WTC11 (cell line): ENCODE data around the gene IGF2BP3. TPM values are rescaled to one million over a fixed set of nuclear protein-coding genes. Genes with fewer than 3 reads are reported as not detected.
A peak's percentile ranks its signal among the peaks of the same experiment; 100 is the strongest.

Experiments
- CBFB ChIP-seq: sonication (generic); formaldehyde crosslinking; IDR thresholded peaks from 2 replicates; pipeline ENCODE4 v1.8.1; 2022; ENCODE audit warnings: mild to moderate bottlenecking, low read depth, missing genetic modification reagents
- EMX1 ChIP-seq: fragments of 250-450 bp; sonication (Bioruptor Pico); IDR thresholded peaks from 2 replicates; pipeline ENCODE4 v1.8.0; 2021; ENCODE audit warnings: mild to moderate bottlenecking
- ETV6 ChIP-seq: sonication (generic); formaldehyde crosslinking; IDR thresholded peaks from 2 replicates; pipeline ENCODE4 v1.8.1; 2022; ENCODE audit warnings: mild to moderate bottlenecking, missing genetic modification reagents
- HMGA2 ChIP-seq: fragments of 250-450 bp; sonication (Bioruptor Pico); IDR thresholded peaks from 2 replicates; pipeline ENCODE4 v1.4.0; 2021; ENCODE audit warnings: mild to moderate bottlenecking, moderate library complexity
- IRF2 ChIP-seq: sonication (generic); formaldehyde crosslinking; IDR thresholded peaks from 2 replicates; pipeline ENCODE4 v1.8.0; 2022; ENCODE audit warnings: low read depth, missing genetic modification reagents, borderline replicate concordance
- JUN ChIP-seq: sonication (generic); formaldehyde crosslinking; IDR thresholded peaks from 2 replicates; pipeline ENCODE4 v1.8.0; 2023; ENCODE audit warnings: mild to moderate bottlenecking, missing genetic modification reagents
- MYBL2 ChIP-seq: sonication (generic); formaldehyde crosslinking; IDR thresholded peaks from 2 replicates; pipeline ENCODE4 v1.8.1; 2023; ENCODE audit warnings: mild to moderate bottlenecking, moderate library complexity, missing genetic modification reagents
- NR1H2 ChIP-seq: sonication (generic); formaldehyde crosslinking; IDR thresholded peaks from 2 replicates; pipeline ENCODE4 v1.9.0; 2021; ENCODE audit warnings: mild to moderate bottlenecking, moderate library complexity, missing genetic modification reagents
- RELA ChIP-seq: sonication (generic); formaldehyde crosslinking; IDR thresholded peaks from 2 replicates; pipeline ENCODE4 v1.8.1; 2022; ENCODE audit warnings: missing genetic modification reagents, mild to moderate bottlenecking, borderline replicate concordance
- SMAD4 ChIP-seq: sonication (generic); formaldehyde crosslinking; IDR thresholded peaks from 2 replicates; pipeline ENCODE4 v1.8.0; 2022; ENCODE audit warnings: mild to moderate bottlenecking, missing genetic modification reagents
- TEAD4 ChIP-seq: sonication (generic); formaldehyde crosslinking; IDR thresholded peaks from 2 replicates; pipeline ENCODE4 v1.8.0; 2022; ENCODE audit warnings: mild to moderate bottlenecking, missing genetic modification reagents
- ZNF317 ChIP-seq: sonication (generic); formaldehyde crosslinking; IDR thresholded peaks from 2 replicates; pipeline ENCODE4 v1.8.1; 2023; ENCODE audit warnings: low read depth, mild to moderate bottlenecking, moderate library complexity, missing genetic modification reagents, borderline replicate concordance
- ZNF416 ChIP-seq: fragments of 250-450 bp; sonication (Bioruptor Pico); IDR thresholded peaks from 2 replicates; pipeline ENCODE4 v1.9.0; 2021; ENCODE audit warnings: mild to moderate bottlenecking, inconsistent platforms
- ZNF671 ChIP-seq: fragments of 250-450 bp; sonication (Bioruptor Pico); IDR thresholded peaks from 2 replicates; pipeline ENCODE4 v1.8.0; 2021; ENCODE audit warnings: mild to moderate bottlenecking
- total RNA-seq: library from RNA; stranded (reverse); gene quantifications from 3 replicates; pipeline ENCODE4 v1.2.3, GENCODE V29; 2021
- TF ChIP-seq, protein P1 (sequence below): fragments of 250-450 bp; sonication (Bioruptor Pico); IDR thresholded peaks from 2 replicates; pipeline ENCODE4 v1.9.0; 2021; ENCODE audit warnings: moderate library complexity, mild to moderate bottlenecking, inconsistent platforms, borderline replicate concordance
- TF ChIP-seq, protein P2 (sequence below): fragments of 250-450 bp; sonication (Bioruptor Pico); IDR thresholded peaks from 2 replicates; pipeline ENCODE4 v1.9.0; 2021; ENCODE audit warnings: mild to moderate bottlenecking
- TF ChIP-seq, protein P3 (sequence below): fragments of 250-450 bp; sonication (Bioruptor Pico); IDR thresholded peaks from 2 replicates; pipeline ENCODE4 v1.9.0; 2021; ENCODE audit warnings: mild to moderate bottlenecking
- TF ChIP-seq, protein P4 (sequence below): sonication (generic); formaldehyde crosslinking; IDR thresholded peaks from 2 replicates; pipeline ENCODE4 v1.8.1; 2022; ENCODE audit warnings: missing genetic modification reagents, borderline replicate concordance
- TF ChIP-seq, protein P5 (sequence below): sonication (generic); formaldehyde crosslinking; IDR thresholded peaks from 2 replicates; pipeline ENCODE4 v1.8.1; 2023; ENCODE audit warnings: mild to moderate bottlenecking, missing genetic modification reagents, moderate library complexity
- TF ChIP-seq, protein P6 (sequence below): sonication (generic); formaldehyde crosslinking; IDR thresholded peaks from 2 replicates; pipeline ENCODE4 v1.8.1; 2022; ENCODE audit warnings: low read depth, missing genetic modification reagents, borderline replicate concordance
- TF ChIP-seq, protein P7 (sequence below): sonication (generic); formaldehyde crosslinking; conservative IDR thresholded peaks from 2 replicates; pipeline ENCODE4 v1.8.1; 2022; ENCODE audit warnings: mild to moderate bottlenecking, missing genetic modification reagents
- TF ChIP-seq, protein P8 (sequence below): sonication (generic); formaldehyde crosslinking; IDR thresholded peaks from 2 replicates; pipeline ENCODE4 v1.8.1; 2023; ENCODE audit warnings: mild to moderate bottlenecking, missing genetic modification reagents
- TF ChIP-seq, protein P9 (sequence below): sonication (generic); formaldehyde crosslinking; IDR thresholded peaks from 2 replicates; pipeline ENCODE4 v1.8.0; 2023; ENCODE audit warnings: mild to moderate bottlenecking, missing genetic modification reagents
- TF ChIP-seq, protein P10 (sequence below): fragments of 250-450 bp; sonication (Bioruptor Pico); IDR thresholded peaks from 2 replicates; pipeline ENCODE4 v2.1.2; 2022; ENCODE audit warnings: mild to moderate bottlenecking, moderate library complexity

IGF2BP3 gene
- total RNA-seq, 1 experiment from 2014 or later = 129 TPM

DNA sequence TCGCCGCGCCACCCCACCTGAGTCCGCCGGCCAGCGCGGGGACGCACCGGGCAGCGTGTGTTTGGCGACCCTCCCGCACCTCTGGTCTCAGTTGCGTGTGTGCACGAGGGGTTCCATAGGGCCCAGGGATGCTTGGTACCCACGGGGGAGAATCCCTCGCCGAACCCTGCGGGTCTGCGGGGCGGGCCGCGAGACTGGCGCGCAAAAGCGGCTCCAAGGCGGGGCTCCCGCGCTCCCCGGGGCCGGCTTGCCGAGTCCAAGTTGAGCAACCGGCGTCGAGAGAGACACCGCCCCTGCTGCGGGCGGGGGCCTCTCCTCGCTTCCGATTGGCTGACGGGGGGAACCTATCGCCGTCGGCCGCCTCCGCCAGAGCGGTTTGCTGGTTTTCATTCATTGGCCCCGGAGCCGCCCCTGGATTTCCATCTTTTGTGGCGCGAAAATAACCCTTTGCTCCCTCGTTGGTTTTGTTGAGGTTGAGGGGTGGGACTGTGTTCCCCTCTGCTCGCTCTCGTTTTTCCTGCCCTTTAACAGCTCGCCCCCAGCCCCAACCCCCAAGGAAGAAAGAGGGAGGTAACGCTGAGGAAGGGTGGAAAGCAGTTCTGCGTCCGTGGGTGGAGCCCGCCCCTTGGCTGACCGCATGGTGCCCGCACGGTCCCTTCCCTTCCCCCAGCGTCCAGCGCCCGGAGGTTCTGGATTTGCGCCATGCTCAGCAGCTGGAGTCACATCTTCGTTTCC is 4.0 kb upstream of the IGF2BP3 start (continued):
- TF ChIP-seq, protein P1, sequence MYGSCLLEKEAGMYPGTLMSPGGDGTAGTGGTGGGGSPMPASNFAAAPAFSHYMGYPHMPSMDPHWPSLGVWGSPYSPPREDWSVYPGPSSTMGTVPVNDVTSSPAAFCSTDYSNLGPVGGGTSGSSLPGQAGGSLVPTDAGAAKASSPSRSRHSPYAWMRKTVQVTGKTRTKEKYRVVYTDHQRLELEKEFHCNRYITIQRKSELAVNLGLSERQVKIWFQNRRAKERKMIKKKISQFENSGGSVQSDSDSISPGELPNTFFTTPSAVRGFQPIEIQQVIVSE (CRISPR knock-in tag) = no peak
- TF ChIP-seq, protein P2, sequence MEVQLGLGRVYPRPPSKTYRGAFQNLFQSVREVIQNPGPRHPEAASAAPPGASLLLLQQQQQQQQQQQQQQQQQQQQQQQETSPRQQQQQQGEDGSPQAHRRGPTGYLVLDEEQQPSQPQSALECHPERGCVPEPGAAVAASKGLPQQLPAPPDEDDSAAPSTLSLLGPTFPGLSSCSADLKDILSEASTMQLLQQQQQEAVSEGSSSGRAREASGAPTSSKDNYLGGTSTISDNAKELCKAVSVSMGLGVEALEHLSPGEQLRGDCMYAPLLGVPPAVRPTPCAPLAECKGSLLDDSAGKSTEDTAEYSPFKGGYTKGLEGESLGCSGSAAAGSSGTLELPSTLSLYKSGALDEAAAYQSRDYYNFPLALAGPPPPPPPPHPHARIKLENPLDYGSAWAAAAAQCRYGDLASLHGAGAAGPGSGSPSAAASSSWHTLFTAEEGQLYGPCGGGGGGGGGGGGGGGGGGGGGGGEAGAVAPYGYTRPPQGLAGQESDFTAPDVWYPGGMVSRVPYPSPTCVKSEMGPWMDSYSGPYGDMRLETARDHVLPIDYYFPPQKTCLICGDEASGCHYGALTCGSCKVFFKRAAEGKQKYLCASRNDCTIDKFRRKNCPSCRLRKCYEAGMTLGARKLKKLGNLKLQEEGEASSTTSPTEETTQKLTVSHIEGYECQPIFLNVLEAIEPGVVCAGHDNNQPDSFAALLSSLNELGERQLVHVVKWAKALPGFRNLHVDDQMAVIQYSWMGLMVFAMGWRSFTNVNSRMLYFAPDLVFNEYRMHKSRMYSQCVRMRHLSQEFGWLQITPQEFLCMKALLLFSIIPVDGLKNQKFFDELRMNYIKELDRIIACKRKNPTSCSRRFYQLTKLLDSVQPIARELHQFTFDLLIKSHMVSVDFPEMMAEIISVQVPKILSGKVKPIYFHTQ = peak; percentile 32; the same call in 1 of the 2 replicates
- TF ChIP-seq, protein P3, sequence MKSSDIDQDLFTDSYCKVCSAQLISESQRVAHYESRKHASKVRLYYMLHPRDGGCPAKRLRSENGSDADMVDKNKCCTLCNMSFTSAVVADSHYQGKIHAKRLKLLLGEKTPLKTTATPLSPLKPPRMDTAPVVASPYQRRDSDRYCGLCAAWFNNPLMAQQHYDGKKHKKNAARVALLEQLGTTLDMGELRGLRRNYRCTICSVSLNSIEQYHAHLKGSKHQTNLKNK (CRISPR knock-in tag) = no peak
- no peak for TF ChIP-seq ZNF671 (CRISPR knock-in tag)
- TF ChIP-seq ETV6 = 0 out of 2 replicates have a peak, but pooled peaks have one; percentile 40
- TF ChIP-seq, protein P4, sequence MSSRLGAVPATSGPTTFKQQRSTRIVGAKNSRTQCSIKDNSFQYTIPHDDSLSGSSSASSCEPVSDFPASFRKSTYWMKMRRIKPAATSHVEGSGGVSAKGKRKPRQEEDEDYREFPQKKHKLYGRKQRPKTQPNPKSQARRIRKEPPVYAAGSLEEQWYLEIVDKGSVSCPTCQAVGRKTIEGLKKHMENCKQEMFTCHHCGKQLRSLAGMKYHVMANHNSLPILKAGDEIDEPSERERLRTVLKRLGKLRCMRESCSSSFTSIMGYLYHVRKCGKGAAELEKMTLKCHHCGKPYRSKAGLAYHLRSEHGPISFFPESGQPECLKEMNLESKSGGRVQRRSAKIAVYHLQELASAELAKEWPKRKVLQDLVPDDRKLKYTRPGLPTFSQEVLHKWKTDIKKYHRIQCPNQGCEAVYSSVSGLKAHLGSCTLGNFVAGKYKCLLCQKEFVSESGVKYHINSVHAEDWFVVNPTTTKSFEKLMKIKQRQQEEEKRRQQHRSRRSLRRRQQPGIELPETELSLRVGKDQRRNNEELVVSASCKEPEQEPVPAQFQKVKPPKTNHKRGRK (CRISPR knock-in tag) = no peak
- TF ChIP-seq, protein P5, sequence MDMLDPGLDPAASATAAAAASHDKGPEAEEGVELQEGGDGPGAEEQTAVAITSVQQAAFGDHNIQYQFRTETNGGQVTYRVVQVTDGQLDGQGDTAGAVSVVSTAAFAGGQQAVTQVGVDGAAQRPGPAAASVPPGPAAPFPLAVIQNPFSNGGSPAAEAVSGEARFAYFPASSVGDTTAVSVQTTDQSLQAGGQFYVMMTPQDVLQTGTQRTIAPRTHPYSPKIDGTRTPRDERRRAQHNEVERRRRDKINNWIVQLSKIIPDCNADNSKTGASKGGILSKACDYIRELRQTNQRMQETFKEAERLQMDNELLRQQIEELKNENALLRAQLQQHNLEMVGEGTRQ (CRISPR knock-in tag) = no peak; the same call in 1 of the 2 replicates
- TF ChIP-seq EMX1 (CRISPR knock-in tag) = no peak
- TF ChIP-seq SMAD4 (CRISPR knock-in tag) = 0 out of 2 replicates have a peak, but pooled peaks have one; percentile 80
- TF ChIP-seq CBFB (CRISPR knock-in tag) = 0 out of 2 replicates have a peak, but pooled peaks have one; percentile 3
- TF ChIP-seq, protein P6, sequence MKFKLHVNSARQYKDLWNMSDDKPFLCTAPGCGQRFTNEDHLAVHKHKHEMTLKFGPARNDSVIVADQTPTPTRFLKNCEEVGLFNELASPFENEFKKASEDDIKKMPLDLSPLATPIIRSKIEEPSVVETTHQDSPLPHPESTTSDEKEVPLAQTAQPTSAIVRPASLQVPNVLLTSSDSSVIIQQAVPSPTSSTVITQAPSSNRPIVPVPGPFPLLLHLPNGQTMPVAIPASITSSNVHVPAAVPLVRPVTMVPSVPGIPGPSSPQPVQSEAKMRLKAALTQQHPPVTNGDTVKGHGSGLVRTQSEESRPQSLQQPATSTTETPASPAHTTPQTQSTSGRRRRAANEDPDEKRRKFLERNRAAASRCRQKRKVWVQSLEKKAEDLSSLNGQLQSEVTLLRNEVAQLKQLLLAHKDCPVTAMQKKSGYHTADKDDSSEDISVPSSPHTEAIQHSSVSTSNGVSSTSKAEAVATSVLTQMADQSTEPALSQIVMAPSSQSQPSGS = no peak
- TF ChIP-seq ZNF317 (CRISPR knock-in tag) = 0 out of 2 replicates have a peak, but pooled peaks have one; percentile 33
- peak; percentile 82; the same call in 1 of the 2 replicates for TF ChIP-seq RELA (CRISPR knock-in tag)
- peak; percentile 88; the same call in 1 of the 2 replicates for TF ChIP-seq TEAD4 (CRISPR knock-in tag)
- TF ChIP-seq, protein P7, sequence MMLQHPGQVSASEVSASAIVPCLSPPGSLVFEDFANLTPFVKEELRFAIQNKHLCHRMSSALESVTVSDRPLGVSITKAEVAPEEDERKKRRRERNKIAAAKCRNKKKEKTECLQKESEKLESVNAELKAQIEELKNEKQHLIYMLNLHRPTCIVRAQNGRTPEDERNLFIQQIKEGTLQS (CRISPR knock-in tag) = no peak
- TF ChIP-seq, protein P8, sequence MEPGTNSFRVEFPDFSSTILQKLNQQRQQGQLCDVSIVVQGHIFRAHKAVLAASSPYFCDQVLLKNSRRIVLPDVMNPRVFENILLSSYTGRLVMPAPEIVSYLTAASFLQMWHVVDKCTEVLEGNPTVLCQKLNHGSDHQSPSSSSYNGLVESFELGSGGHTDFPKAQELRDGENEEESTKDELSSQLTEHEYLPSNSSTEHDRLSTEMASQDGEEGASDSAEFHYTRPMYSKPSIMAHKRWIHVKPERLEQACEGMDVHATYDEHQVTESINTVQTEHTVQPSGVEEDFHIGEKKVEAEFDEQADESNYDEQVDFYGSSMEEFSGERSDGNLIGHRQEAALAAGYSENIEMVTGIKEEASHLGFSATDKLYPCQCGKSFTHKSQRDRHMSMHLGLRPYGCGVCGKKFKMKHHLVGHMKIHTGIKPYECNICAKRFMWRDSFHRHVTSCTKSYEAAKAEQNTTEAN (CRISPR knock-in tag) = 0 out of 2 replicates have a peak, but pooled peaks have one; percentile 18
- TF ChIP-seq, protein P9, sequence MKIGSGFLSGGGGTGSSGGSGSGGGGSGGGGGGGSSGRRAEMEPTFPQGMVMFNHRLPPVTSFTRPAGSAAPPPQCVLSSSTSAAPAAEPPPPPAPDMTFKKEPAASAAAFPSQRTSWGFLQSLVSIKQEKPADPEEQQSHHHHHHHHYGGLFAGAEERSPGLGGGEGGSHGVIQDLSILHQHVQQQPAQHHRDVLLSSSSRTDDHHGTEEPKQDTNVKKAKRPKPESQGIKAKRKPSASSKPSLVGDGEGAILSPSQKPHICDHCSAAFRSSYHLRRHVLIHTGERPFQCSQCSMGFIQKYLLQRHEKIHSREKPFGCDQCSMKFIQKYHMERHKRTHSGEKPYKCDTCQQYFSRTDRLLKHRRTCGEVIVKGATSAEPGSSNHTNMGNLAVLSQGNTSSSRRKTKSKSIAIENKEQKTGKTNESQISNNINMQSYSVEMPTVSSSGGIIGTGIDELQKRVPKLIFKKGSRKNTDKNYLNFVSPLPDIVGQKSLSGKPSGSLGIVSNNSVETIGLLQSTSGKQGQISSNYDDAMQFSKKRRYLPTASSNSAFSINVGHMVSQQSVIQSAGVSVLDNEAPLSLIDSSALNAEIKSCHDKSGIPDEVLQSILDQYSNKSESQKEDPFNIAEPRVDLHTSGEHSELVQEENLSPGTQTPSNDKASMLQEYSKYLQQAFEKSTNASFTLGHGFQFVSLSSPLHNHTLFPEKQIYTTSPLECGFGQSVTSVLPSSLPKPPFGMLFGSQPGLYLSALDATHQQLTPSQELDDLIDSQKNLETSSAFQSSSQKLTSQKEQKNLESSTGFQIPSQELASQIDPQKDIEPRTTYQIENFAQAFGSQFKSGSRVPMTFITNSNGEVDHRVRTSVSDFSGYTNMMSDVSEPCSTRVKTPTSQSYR = peak; percentile 88
- TF ChIP-seq HMGA2 (CRISPR knock-in tag) = no peak
- peak; percentile 75; the same call in 1 of the 2 replicates for TF ChIP-seq JUN (CRISPR knock-in tag)
- TF ChIP-seq, protein P10, sequence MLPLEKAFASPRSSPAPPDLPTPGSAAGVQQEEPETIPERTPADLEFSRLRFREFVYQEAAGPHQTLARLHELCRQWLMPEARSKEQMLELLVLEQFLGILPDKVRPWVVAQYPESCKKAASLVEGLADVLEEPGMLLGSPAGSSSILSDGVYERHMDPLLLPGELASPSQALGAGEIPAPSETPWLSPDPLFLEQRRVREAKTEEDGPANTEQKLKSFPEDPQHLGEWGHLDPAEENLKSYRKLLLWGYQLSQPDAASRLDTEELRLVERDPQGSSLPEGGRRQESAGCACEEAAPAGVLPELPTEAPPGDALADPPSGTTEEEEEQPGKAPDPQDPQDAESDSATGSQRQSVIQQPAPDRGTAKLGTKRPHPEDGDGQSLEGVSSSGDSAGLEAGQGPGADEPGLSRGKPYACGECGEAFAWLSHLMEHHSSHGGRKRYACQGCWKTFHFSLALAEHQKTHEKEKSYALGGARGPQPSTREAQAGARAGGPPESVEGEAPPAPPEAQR = no peak
- peak; percentile 93 for TF ChIP-seq ZNF416 (CRISPR knock-in tag)
- peak; percentile 56 for TF ChIP-seq MYBL2 (CRISPR knock-in tag)
- no peak for TF ChIP-seq NR1H2 (CRISPR knock-in tag)
- no peak for TF ChIP-seq IRF2 (CRISPR knock-in tag)
